OCI-LY1 (cell line): ENCODE measurements around the gene ZNF609.

Source experiments
- CTCF ChIP-seq: fragments of 200-600 bp; sonication (generic), shearing (Covaris generic); IDR thresholded peaks from 2 replicates; pipeline ENCODE4 v1.5.1; 2017; ENCODE audit warnings: mild to moderate bottlenecking, antibody characterized with exemption, low read length, moderate library complexity, mixed read lengths
- EZH2 ChIP-seq: fragments of 200-600 bp; sonication (generic), shearing (Covaris generic); IDR thresholded peaks from 2 replicates; pipeline ENCODE4 v1.8.0; 2017; ENCODE audit warnings: borderline replicate concordance, mixed run types, mild to moderate bottlenecking, antibody characterized with exemption, low read length, moderate library complexity, mixed read lengths

- TF ChIP-seq CTCF, result peak; percentile 30; the same call in 1 of the 2 replicates
- TF ChIP-seq EZH2, result no peak
These were observed 33.4 kb upstream of the ZNF609 start for GRCh38 chr15:64426845-64427465.
